Endothelial cell of umbilical vein (primary cell): ENCODE results near the gene CACNA2D3. TPM values are rescaled to one million over a fixed set of nuclear protein-coding genes. Genes with fewer than 3 reads are reported as not detected.

Experiments
- BruUV-seq: library from RNA; stranded (reverse); fragments of 400-500 nt; replicated peaks from 2 replicates; lab custom pipeline; 2021; lab: Mats Ljungman, UMichigan
- CTCF ChIA-PET: fragments of 300-600, 350-600 bp; sonication (Branson Sonifier 250); formaldehyde crosslinking; loops from one replicate; lab custom pipeline; 2021; ENCODE audit warnings: antibody characterized with exemption, inconsistent platforms; lab: Charles Lee
- POLR2A ChIA-PET: fragments of 300-600, 350-600 bp; sonication (Branson Sonifier 250); formaldehyde crosslinking; loops from one replicate; lab custom pipeline; 2021; ENCODE audit warnings: antibody characterized with exemption, inconsistent platforms; lab: Charles Lee
- DNase-seq: peaks from one replicate; pipeline ENCODE4 v3.0.0-alpha.2; 2011; ENCODE audit warnings: low read depth, low spot score
- FAIRE-seq: peaks from 2 replicates; lab custom pipeline; 2011; peaks lifted over from hg19 to GRCh38; lab: Jason Lieb, UNC
- H2AFZ ChIP-seq: 2 replicates; pipeline ENCODE4 v1.6.0; 2012; ENCODE audit warnings: low read depth, low read length, control low read depth, inconsistent platforms
- H3K27ac ChIP-seq: 2 replicates; pipeline ENCODE4 v1.5.1; 2011; ENCODE audit warnings: low read depth, mild to moderate bottlenecking, control low read depth, low read length, moderate library complexity; ENCODE audit not compliant: insufficient read depth
- H3K27me3 ChIP-seq, 2 experiments: 2 replicates each; pipeline versions ENCODE4 v1.6.0 to v1.6.1; 2011; ENCODE audit warnings: low read length in 2 of 2, mixed read lengths in 1 of 2; ENCODE audit not compliant: control insufficient read depth in 2 of 2, insufficient read depth in 2 of 2
- H3K36me3 ChIP-seq, 2 experiments: 2 replicates in 1 of 2; 3 replicates in 1 of 2; pipeline ENCODE4 v1.5.1; 2011; ENCODE audit warnings: low read length in 2 of 2, mild to moderate bottlenecking in 1 of 2, moderate library complexity in 1 of 2; ENCODE audit not compliant: control insufficient read depth in 2 of 2, insufficient read depth in 2 of 2; ENCODE audit errors: extremely low read depth in 1 of 2
- H3K4me1 ChIP-seq: 3 replicates; pipeline ENCODE4 v1.5.1; 2011; ENCODE audit warnings: mild to moderate bottlenecking, low read length; ENCODE audit not compliant: control insufficient read depth, insufficient read depth; ENCODE audit errors: extremely low read depth
- H3K4me2 ChIP-seq: 2 replicates; pipeline ENCODE4 v1.6.1; 2011; ENCODE audit warnings: low read length, control low read depth, mixed read lengths; ENCODE audit not compliant: insufficient read depth
- H3K4me3 ChIP-seq, 3 experiments: fragments of 200-600 bp in 1 of 3; sonication (generic), shearing (Covaris generic) in 1 of 3; replicated peaks in 1 of 3; 2 replicates each; pipeline ENCODE4 v1.5.1; 2011 to 2016; ENCODE audit warnings: control low read depth in 3 of 3, low read length in 3 of 3, mild to moderate bottlenecking in 2 of 3, inconsistent platforms in 1 of 3, low read depth in 1 of 3, moderate library complexity in 1 of 3; ENCODE audit not compliant: insufficient read depth in 1 of 3
- H3K79me2 ChIP-seq: 2 replicates; pipeline ENCODE4 v1.6.0; 2012; ENCODE audit warnings: low read length, inconsistent platforms; ENCODE audit not compliant: control insufficient read depth, insufficient read depth
- H3K9ac ChIP-seq: replicated peaks from 2 replicates; pipeline ENCODE3; 2011; ENCODE audit warnings: low read length, control low read depth; ENCODE audit not compliant: insufficient read depth; ENCODE audit errors: extremely low read depth
- H3K9me1 ChIP-seq: replicated peaks from 3 replicates; pipeline ENCODE4 v1.6.0; 2011; ENCODE audit warnings: mild to moderate bottlenecking, low read length; ENCODE audit not compliant: control insufficient read depth, insufficient read depth; ENCODE audit errors: extremely low read depth
- H3K9me3 ChIP-seq: replicated peaks from 2 replicates; pipeline ENCODE4 v1.5.1; 2012; ENCODE audit warnings: low read length, inconsistent platforms; ENCODE audit not compliant: control insufficient read depth, insufficient read depth
- H4K20me1 ChIP-seq: replicated peaks from 2 replicates; pipeline ENCODE3; 2011; ENCODE audit warnings: mild to moderate bottlenecking, low read length; ENCODE audit not compliant: control insufficient read depth, insufficient read depth; ENCODE audit errors: extremely low read depth
- CTCF ChIP-seq, 2 donors: IDR thresholded peaks; 1 replicate in 1 of 2; 2 replicates in 1 of 2; pipeline ENCODE4 v1.5.1; 2011; ENCODE audit warnings: low read length in 2 of 2, mild to moderate bottlenecking in 2 of 2, moderate library complexity in 2 of 2, control low read depth in 1 of 2, inconsistent platforms in 1 of 2, low read depth in 1 of 2; ENCODE audit not compliant: insufficient read depth in 1 of 2; ENCODE audit errors: extremely low read depth in 1 of 2
- EZH2 ChIP-seq: IDR thresholded peaks from 2 replicates; pipeline ENCODE4 v1.6.1; 2012; ENCODE audit warnings: borderline replicate concordance, low read depth, mild to moderate bottlenecking, moderate library complexity, low read length, inconsistent platforms; ENCODE audit not compliant: severe bottlenecking
- FOS ChIP-seq: IDR thresholded peaks from 2 replicates; pipeline ENCODE4 v1.6.1; 2011; ENCODE audit warnings: mild to moderate bottlenecking, low read length, moderate library complexity, borderline replicate concordance; ENCODE audit not compliant: insufficient read depth
- GATA2 ChIP-seq: IDR thresholded peaks from 2 replicates; pipeline ENCODE4 v1.7.0; 2011; ENCODE audit warnings: low read depth, mild to moderate bottlenecking, moderate library complexity, mixed read lengths, low read length; ENCODE audit not compliant: insufficient read length, insufficient read depth
- JUN ChIP-seq: IDR thresholded peaks from 2 replicates; pipeline ENCODE4 v1.6.1; 2011; ENCODE audit warnings: borderline replicate concordance, low read depth; ENCODE audit not compliant: insufficient read length, insufficient read depth
- MAX ChIP-seq: IDR thresholded peaks from 2 replicates; pipeline ENCODE4 v1.6.1; 2011; ENCODE audit not compliant: insufficient read depth, insufficient read length
- MYC ChIP-seq: IDR thresholded peaks from one replicate; pipeline ENCODE4 v1.6.1; 2011; ENCODE audit warnings: mild to moderate bottlenecking, low read depth, low read length
- POLR2A ChIP-seq: IDR thresholded peaks from 2 replicates; pipeline ENCODE4 v1.6.1; 2012; ENCODE audit warnings: low read depth, mild to moderate bottlenecking, control low read depth, low read length
- POLR2AphosphoS5 ChIP-seq: IDR thresholded peaks from 2 replicates; pipeline ENCODE4 v1.6.1; 2012; ENCODE audit warnings: low read depth, mild to moderate bottlenecking, control low read depth, low read length, moderate library complexity; ENCODE audit not compliant: insufficient read depth
- dilution Hi-C: fragments of 300-500 bp; cut with MboI; formaldehyde crosslinking; loops from one replicate; pipeline ENCODE4 v1.15.0; 2019; ENCODE audit warnings: low sequenced_read_pairs; ENCODE audit not compliant: extremely low pct_ligation_motif_present
- intact Hi-C: fragments of 100-400 bp; cut with micrococcal nuclease; formaldehyde crosslinking; loops from one replicate; pipeline ENCODE4 v1.10.0; 2022
- polyA plus RNA-seq, 4 experiments: library from polyadenylated mRNA; depleted of rRNA in 3 of 4; stranded (reverse) in 3 of 4; unstranded in 1 of 4; fragments of >200 nt; gene quantifications; 2 replicates each; pipeline versions ENCODE4 v1.2.1 to v1.2.3, GENCODE V29; 2011 to 2012; ENCODE audit warnings: missing spikeins in 1 of 4
- total RNA-seq: library from RNA; stranded (reverse); gene quantifications from 2 replicates; pipeline ENCODE4 v1.2.3, GENCODE V29; 2021

Gene CACNA2D3
- total and polyA plus RNA-seq, 2 donors (not counting 3 experiments of a cell fraction or from before 2014, with no cell fraction given), result not detected

GRCh38 chr3:54321520-54321919, 199.2 kb downstream of the CACNA2D3 start:
- ChIA-PET CTCF (no interaction called here), POLR2A (no interaction called here)
- Histone ChIP-seq H3K4me3 (no peak overlapping the region), H3K9me3 (peaks cover 7% of the 10 kb centered on the region), H2AFZ (no peak overlapping the region), H3K9ac (no peak overlapping the region), H4K20me1 (no peaks in the 10 kb centered on the region), H3K9me1 (no peaks in the 10 kb centered on the region), H3K79me2 (no peaks in the 10 kb centered on the region), H3K36me3 (no peaks in the 10 kb centered on the region), H3K27me3 (no peaks in the 10 kb centered on the region), H3K27ac (no peak overlapping the region), H3K4me2 (no peak overlapping the region), H3K4me1 (no peaks in the 10 kb centered on the region)
- dilution Hi-C loops (no loop called here), intact Hi-C loops (no loop called here)
- TF ChIP-seq MYC, result no peak
- DNase-seq (no peak), FAIRE-seq (no peak)
- BruUV-seq, result no TSS peak

- Histone ChIP-seq H3K9me3 (peaks cover 7% of the 10 kb centered on the region), H3K36me3 (no peaks in the 10 kb centered on the region), H4K20me1 (no peaks in the 10 kb centered on the region), H3K4me2 (no peak overlapping the region), H2AFZ (no peak overlapping the region), H3K27ac (no peak overlapping the region), H3K4me1 (no peaks in the 10 kb centered on the region), H3K4me3 (no peak overlapping the region), H3K27me3 (no peaks in the 10 kb centered on the region), H3K9ac (no peak overlapping the region), H3K79me2 (no peaks in the 10 kb centered on the region), H3K9me1 (no peaks in the 10 kb centered on the region)
- no peak for FAIRE-seq
- dilution Hi-C loops, result no loop called here
- TF ChIP-seq JUN, result no peak
- TF ChIP-seq POLR2AphosphoS5, result no peak
- TF ChIP-seq POLR2A, result no peak
- no peak for TF ChIP-seq MAX
- TF ChIP-seq MYC, result no peak
- no peak for TF ChIP-seq CTCF (IDR thresholded peaks at IDR 0.05; ENCODE audit: extremely low read depth in 1 of 2, insufficient read depth in 1 of 2, low read depth in 1 of 2, low read length in 2 of 2)
- TF ChIP-seq EZH2, result no peak
- TF ChIP-seq FOS, result no peak
- no peak for TF ChIP-seq GATA2
- no TSS peak for BruUV-seq
- intact Hi-C loops, result no loop called here
- POLR2A ChIA-PET, result no interaction called here
- CTCF ChIA-PET, result no interaction called here
- DNase-seq, result no peak
Measured at GRCh38 chr3:54322354-54322753, 200.0 kb downstream of the CACNA2D3 start.
